Measurements from ENCODE around the gene HIVEP1. TPM values are rescaled to one million over a fixed set of nuclear protein-coding genes. Genes with fewer than 3 reads are reported as not detected.

Gene HIVEP1
- total RNA-seq, 1 donor = 21.8 TPM

GRCh38 chr6:12198851-12199250 lies 186.7 kb downstream of the HIVEP1 start:
- DNase-seq (ENCODE audit: low read depth) = no peak
- TF ChIP-seq CTCF (IDR thresholded peaks at IDR 0.05; ENCODE audit: insufficient read depth, low read length) = no peak
- H3K4me3 ChIP-seq (ENCODE audit: low read depth, low read length) = no peak overlapping the region

GRCh38 chr6:12200015-12200564 lies 188.0 kb downstream of the HIVEP1 start:
- no peak for DNase-seq (ENCODE audit: low read depth)
- no peak for TF ChIP-seq CTCF (IDR thresholded peaks at IDR 0.05; ENCODE audit: insufficient read depth, low read length)
- H3K4me3 ChIP-seq (ENCODE audit: low read depth, low read length) = no peak overlapping the region

- H3K4me3 ChIP-seq (ENCODE audit: low read depth, low read length) = no peak overlapping the region
- no peak for DNase-seq (ENCODE audit: low read depth)
- TF ChIP-seq CTCF (IDR thresholded peaks at IDR 0.05; ENCODE audit: insufficient read depth, low read length) = no peak
Measured at GRCh38 chr6:12200761-12201160, 188.6 kb downstream of the HIVEP1 start.

GRCh38 chr6:12203001-12203400 lies 190.9 kb downstream of the HIVEP1 start:
- peak; percentile 8 for DNase-seq (ENCODE audit: low read depth)
- H3K4me3 ChIP-seq (ENCODE audit: low read depth, low read length) = no peak overlapping the region
- TF ChIP-seq CTCF (IDR thresholded peaks at IDR 0.05; ENCODE audit: insufficient read depth, low read length) = no peak

GRCh38 chr6:12208190-12208589 lies 196.1 kb downstream of the HIVEP1 start:
- no peak overlapping the region for H3K4me3 ChIP-seq (ENCODE audit: low read depth, low read length)
- DNase-seq (ENCODE audit: low read depth) = no peak
- no peak for TF ChIP-seq CTCF (IDR thresholded peaks at IDR 0.05; ENCODE audit: insufficient read depth, low read length)

- DNase-seq (ENCODE audit: low read depth) = no peak
- TF ChIP-seq CTCF (IDR thresholded peaks at IDR 0.05; ENCODE audit: insufficient read depth, low read length) = no peak
- no peak overlapping the region for H3K4me3 ChIP-seq (ENCODE audit: low read depth, low read length)
Measured at GRCh38 chr6:12208673-12209072, 196.6 kb downstream of the HIVEP1 start.

Other genes with a start within 250 kb of the HIVEP1 start
- 2.6 and 10.9 TPM in 2 replicates for gene ADTRP, start 233.5 kb upstream of the HIVEP1 start, total RNA-seq (ENCODE audit: low replicate concordance)